WTC11 (cell line): Measurements from ENCODE around the gene XDH. TPM values are rescaled to one million over a fixed set of nuclear protein-coding genes. Genes with fewer than 3 reads are reported as not detected.

Experiments used
- ATAC-seq: fragments of 200-7000 bp; cut with Tn5 transposase; 2 replicates; pipeline ENCODE4 v1.10.0; 2021; ENCODE audit warnings: mild to moderate bottlenecking, moderate library complexity
- CTCF ChIA-PET: fragments of 300-600 bp; sonication (Branson Sonifier 250); formaldehyde crosslinking; loops from one replicate; lab custom pipeline; 2021; ENCODE audit warnings: antibody characterized with exemption; lab: Charles Lee
- POLR2A ChIA-PET: fragments of 350-600 bp; sonication (Branson Sonifier 250); formaldehyde crosslinking; loops from one replicate; lab custom pipeline; 2021; ENCODE audit warnings: antibody characterized with exemption; lab: Charles Lee
- DNase-seq: peaks from one replicate; pipeline ENCODE4 v3.0.0; 2021; ENCODE audit warnings: low spot score
- H3K27ac Mint-ChIP-seq: 2 replicates; pipeline ENCODE4 v1.8.0; 2021; ENCODE audit warnings: mixed read lengths
- H3K27me3 Mint-ChIP-seq: 2 replicates; pipeline ENCODE4 v1.8.0; 2021; ENCODE audit warnings: low read depth, mild to moderate bottlenecking, moderate library complexity, mixed read lengths
- H3K36me3 Mint-ChIP-seq: 2 replicates; pipeline ENCODE4 v1.8.0; 2021; ENCODE audit warnings: mixed read lengths
- H3K4me1 Mint-ChIP-seq: 2 replicates; pipeline ENCODE4 v1.8.0; 2022; ENCODE audit warnings: mixed read lengths
- H3K4me3 Mint-ChIP-seq: 2 replicates; pipeline ENCODE4 v1.8.0; 2021; ENCODE audit warnings: mild to moderate bottlenecking, moderate library complexity, mixed read lengths
- H3K9me3 Mint-ChIP-seq: 2 replicates; pipeline ENCODE4 v1.8.0; 2021; ENCODE audit warnings: mixed read lengths
- ATF6 ChIP-seq: sonication (generic); formaldehyde crosslinking; IDR thresholded peaks from 2 replicates; pipeline ENCODE4 v1.8.1; 2023; ENCODE audit warnings: mild to moderate bottlenecking, missing genetic modification reagents
- CREM ChIP-seq: sonication (generic); formaldehyde crosslinking; IDR thresholded peaks from 2 replicates; pipeline ENCODE4 v1.8.1; 2022; ENCODE audit warnings: mild to moderate bottlenecking, missing genetic modification reagents, moderate library complexity
- CTCF ChIP-seq: fragments of 200-600 bp; IDR thresholded peaks from 2 replicates; pipeline ENCODE4 v1.8.0; 2022; ENCODE audit warnings: antibody characterized with exemption
- FOXP1 ChIP-seq: sonication (generic); formaldehyde crosslinking; IDR thresholded peaks from 2 replicates; pipeline ENCODE4 v1.8.0; 2022; ENCODE audit warnings: missing genetic modification reagents, mild to moderate bottlenecking, moderate library complexity, borderline replicate concordance
- IRF1 ChIP-seq: sonication (generic); formaldehyde crosslinking; IDR thresholded peaks from 2 replicates; pipeline ENCODE4 v1.8.0; 2023; ENCODE audit warnings: missing genetic modification reagents
- MXD4 ChIP-seq: fragments of 250-450 bp; sonication (Bioruptor Pico); IDR thresholded peaks from 2 replicates; pipeline ENCODE4 v1.8.0; 2021; ENCODE audit warnings: mild to moderate bottlenecking, moderate library complexity, borderline replicate concordance
- NFE2L1 ChIP-seq: sonication (generic); formaldehyde crosslinking; IDR thresholded peaks from 2 replicates; pipeline ENCODE4 v1.8.1; 2023; ENCODE audit warnings: missing genetic modification reagents
- NR1H2 ChIP-seq: sonication (generic); formaldehyde crosslinking; IDR thresholded peaks from 2 replicates; pipeline ENCODE4 v1.9.0; 2021; ENCODE audit warnings: mild to moderate bottlenecking, moderate library complexity, missing genetic modification reagents
- NR2C2 ChIP-seq: sonication (generic); formaldehyde crosslinking; IDR thresholded peaks from 2 replicates; pipeline ENCODE4 v1.8.0; 2022; ENCODE audit warnings: mild to moderate bottlenecking, missing genetic modification reagents
- RELA ChIP-seq: sonication (generic); formaldehyde crosslinking; IDR thresholded peaks from 2 replicates; pipeline ENCODE4 v1.8.1; 2022; ENCODE audit warnings: missing genetic modification reagents, mild to moderate bottlenecking, borderline replicate concordance
- RORB ChIP-seq: fragments of 250-450 bp; sonication (Bioruptor Pico); IDR thresholded peaks from 2 replicates; pipeline ENCODE4 v1.9.0; 2021; ENCODE audit warnings: mild to moderate bottlenecking
- SMAD4 ChIP-seq: sonication (generic); formaldehyde crosslinking; IDR thresholded peaks from 2 replicates; pipeline ENCODE4 v1.8.0; 2022; ENCODE audit warnings: mild to moderate bottlenecking, missing genetic modification reagents
- TP53 ChIP-seq: sonication (generic); formaldehyde crosslinking; IDR thresholded peaks from 2 replicates; pipeline ENCODE4 v1.8.1; 2023; ENCODE audit warnings: mild to moderate bottlenecking, missing genetic modification reagents
- USF1 ChIP-seq: sonication (generic); formaldehyde crosslinking; IDR thresholded peaks from 2 replicates; pipeline ENCODE4 v1.8.0; 2022; ENCODE audit warnings: mild to moderate bottlenecking, missing genetic modification reagents
- ZBTB21 ChIP-seq: sonication (generic); formaldehyde crosslinking; IDR thresholded peaks from 2 replicates; pipeline ENCODE4 v1.8.1; 2023; ENCODE audit warnings: mild to moderate bottlenecking, missing genetic modification reagents, borderline replicate concordance
- ZNF416 ChIP-seq: fragments of 250-450 bp; sonication (Bioruptor Pico); IDR thresholded peaks from 2 replicates; pipeline ENCODE4 v1.9.0; 2021; ENCODE audit warnings: mild to moderate bottlenecking, inconsistent platforms
- ZNF425 ChIP-seq: fragments of 250-450 bp; sonication (Bioruptor Pico); conservative IDR thresholded peaks from 2 replicates; pipeline ENCODE4 v1.9.0; 2021; ENCODE audit warnings: mild to moderate bottlenecking
- total RNA-seq: library from RNA; stranded (reverse); gene quantifications from 3 replicates; pipeline ENCODE4 v1.2.3, GENCODE V29; 2021
- TF ChIP-seq, protein P1 (sequence below): sonication (generic); formaldehyde crosslinking; IDR thresholded peaks from 2 replicates; pipeline ENCODE4 v1.8.0; 2023; ENCODE audit warnings: missing genetic modification reagents, mild to moderate bottlenecking, borderline replicate concordance
- TF ChIP-seq, protein P2 (sequence below): sonication (generic); formaldehyde crosslinking; IDR thresholded peaks from 2 replicates; pipeline ENCODE4 v1.8.0; 2023; ENCODE audit warnings: mild to moderate bottlenecking, missing genetic modification reagents
- TF ChIP-seq, protein P3 (sequence below): fragments of 250-450 bp; sonication (Bioruptor Pico); IDR thresholded peaks from 2 replicates; pipeline ENCODE4 v1.9.0; 2021; ENCODE audit warnings: moderate library complexity, mild to moderate bottlenecking, inconsistent platforms, borderline replicate concordance

XDH gene
- total RNA-seq, 1 experiment from 2014 or later = 3.0 TPM

DNA sequence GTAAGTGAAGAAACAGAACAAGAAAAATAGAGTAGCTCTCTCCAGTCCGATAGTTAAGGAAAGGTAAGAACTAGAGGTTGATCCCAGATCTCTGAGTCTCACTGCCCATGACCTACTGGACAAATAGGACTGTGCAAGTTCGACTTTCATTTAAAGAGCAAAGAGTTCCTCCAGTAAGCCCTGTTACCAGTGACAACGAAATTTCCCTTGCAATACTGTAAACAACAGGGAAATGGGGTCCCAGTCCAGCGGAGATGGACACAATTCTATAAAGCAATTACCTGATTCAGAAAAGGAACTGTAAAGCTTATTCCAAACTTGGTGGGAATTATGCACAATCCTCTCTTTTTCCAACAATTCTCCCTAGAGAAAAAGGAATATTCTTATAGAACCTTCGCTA, 65.9 kb downstream of the XDH start (continued):
- TF ChIP-seq, protein P1, sequence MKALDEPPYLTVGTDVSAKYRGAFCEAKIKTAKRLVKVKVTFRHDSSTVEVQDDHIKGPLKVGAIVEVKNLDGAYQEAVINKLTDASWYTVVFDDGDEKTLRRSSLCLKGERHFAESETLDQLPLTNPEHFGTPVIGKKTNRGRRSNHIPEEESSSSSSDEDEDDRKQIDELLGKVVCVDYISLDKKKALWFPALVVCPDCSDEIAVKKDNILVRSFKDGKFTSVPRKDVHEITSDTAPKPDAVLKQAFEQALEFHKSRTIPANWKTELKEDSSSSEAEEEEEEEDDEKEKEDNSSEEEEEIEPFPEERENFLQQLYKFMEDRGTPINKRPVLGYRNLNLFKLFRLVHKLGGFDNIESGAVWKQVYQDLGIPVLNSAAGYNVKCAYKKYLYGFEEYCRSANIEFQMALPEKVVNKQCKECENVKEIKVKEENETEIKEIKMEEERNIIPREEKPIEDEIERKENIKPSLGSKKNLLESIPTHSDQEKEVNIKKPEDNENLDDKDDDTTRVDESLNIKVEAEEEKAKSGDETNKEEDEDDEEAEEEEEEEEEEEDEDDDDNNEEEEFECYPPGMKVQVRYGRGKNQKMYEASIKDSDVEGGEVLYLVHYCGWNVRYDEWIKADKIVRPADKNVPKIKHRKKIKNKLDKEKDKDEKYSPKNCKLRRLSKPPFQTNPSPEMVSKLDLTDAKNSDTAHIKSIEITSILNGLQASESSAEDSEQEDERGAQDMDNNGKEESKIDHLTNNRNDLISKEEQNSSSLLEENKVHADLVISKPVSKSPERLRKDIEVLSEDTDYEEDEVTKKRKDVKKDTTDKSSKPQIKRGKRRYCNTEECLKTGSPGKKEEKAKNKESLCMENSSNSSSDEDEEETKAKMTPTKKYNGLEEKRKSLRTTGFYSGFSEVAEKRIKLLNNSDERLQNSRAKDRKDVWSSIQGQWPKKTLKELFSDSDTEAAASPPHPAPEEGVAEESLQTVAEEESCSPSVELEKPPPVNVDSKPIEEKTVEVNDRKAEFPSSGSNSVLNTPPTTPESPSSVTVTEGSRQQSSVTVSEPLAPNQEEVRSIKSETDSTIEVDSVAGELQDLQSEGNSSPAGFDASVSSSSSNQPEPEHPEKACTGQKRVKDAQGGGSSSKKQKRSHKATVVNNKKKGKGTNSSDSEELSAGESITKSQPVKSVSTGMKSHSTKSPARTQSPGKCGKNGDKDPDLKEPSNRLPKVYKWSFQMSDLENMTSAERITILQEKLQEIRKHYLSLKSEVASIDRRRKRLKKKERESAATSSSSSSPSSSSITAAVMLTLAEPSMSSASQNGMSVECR (CRISPR knock-in tag) = no peak
- TF ChIP-seq NR2C2 (CRISPR knock-in tag) = no peak
- no peak for TF ChIP-seq TP53 (CRISPR knock-in tag)
- no peak for TF ChIP-seq IRF1 (CRISPR knock-in tag)
- no peak for TF ChIP-seq NR1H2 (CRISPR knock-in tag)
- no peak for TF ChIP-seq CREM (CRISPR knock-in tag)
- no peak for TF ChIP-seq ZNF416 (CRISPR knock-in tag)
- TF ChIP-seq ZNF425 (CRISPR knock-in tag) = no peak
- TF ChIP-seq, protein P2, sequence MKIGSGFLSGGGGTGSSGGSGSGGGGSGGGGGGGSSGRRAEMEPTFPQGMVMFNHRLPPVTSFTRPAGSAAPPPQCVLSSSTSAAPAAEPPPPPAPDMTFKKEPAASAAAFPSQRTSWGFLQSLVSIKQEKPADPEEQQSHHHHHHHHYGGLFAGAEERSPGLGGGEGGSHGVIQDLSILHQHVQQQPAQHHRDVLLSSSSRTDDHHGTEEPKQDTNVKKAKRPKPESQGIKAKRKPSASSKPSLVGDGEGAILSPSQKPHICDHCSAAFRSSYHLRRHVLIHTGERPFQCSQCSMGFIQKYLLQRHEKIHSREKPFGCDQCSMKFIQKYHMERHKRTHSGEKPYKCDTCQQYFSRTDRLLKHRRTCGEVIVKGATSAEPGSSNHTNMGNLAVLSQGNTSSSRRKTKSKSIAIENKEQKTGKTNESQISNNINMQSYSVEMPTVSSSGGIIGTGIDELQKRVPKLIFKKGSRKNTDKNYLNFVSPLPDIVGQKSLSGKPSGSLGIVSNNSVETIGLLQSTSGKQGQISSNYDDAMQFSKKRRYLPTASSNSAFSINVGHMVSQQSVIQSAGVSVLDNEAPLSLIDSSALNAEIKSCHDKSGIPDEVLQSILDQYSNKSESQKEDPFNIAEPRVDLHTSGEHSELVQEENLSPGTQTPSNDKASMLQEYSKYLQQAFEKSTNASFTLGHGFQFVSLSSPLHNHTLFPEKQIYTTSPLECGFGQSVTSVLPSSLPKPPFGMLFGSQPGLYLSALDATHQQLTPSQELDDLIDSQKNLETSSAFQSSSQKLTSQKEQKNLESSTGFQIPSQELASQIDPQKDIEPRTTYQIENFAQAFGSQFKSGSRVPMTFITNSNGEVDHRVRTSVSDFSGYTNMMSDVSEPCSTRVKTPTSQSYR (CRISPR knock-in tag) = no peak
- TF ChIP-seq, protein P3, sequence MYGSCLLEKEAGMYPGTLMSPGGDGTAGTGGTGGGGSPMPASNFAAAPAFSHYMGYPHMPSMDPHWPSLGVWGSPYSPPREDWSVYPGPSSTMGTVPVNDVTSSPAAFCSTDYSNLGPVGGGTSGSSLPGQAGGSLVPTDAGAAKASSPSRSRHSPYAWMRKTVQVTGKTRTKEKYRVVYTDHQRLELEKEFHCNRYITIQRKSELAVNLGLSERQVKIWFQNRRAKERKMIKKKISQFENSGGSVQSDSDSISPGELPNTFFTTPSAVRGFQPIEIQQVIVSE (CRISPR knock-in tag) = no peak

DNA sequence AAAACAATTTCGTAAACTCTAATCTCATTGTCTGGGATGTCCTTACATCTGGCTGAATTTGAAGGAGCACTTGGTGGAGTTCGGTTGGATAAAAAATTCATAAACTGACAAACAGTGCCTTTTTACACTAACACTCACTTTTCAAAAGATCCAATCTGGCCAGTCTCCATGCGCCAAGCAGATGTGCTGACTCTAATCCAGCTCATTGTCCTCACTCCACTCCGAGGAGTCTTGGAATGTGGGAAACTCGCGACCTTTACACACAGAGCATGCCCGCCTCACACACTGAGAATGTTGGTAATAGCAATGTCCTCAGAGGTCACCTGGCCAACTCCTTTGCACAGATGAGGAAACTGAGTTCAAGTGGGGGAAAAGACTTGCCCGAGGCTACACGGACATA, 66.8 kb downstream of the XDH start:
- ChIA-PET CTCF (interaction anchor here (1.7 kb wide), 1 partner anchor 14 kb away, joined by 4 read pairs; no protein-coding TSS in a partner anchor), POLR2A (no interaction called here)
- Mint-ChIP-seq H3K36me3 (no peaks in the 10 kb centered on the region), H3K4me1 (no peaks in the 10 kb centered on the region), H3K4me3 (no peak overlapping the region), H3K27ac (no peak overlapping the region), H3K27me3 (no peaks in the 10 kb centered on the region), H3K9me3 (no peaks in the 10 kb centered on the region)
- no peak for DNase-seq
- ATAC-seq = no peak
- TF ChIP-seq USF1 (CRISPR knock-in tag) (no peak), NFE2L1 (CRISPR knock-in tag) (no peak), RELA (no peak), MXD4 (CRISPR knock-in tag) (no peak), ZBTB21 (no peak), ATF6 (no peak), FOXP1 (CRISPR knock-in tag) (no peak), SMAD4 (CRISPR knock-in tag) (no peak), RORB (CRISPR knock-in tag) (no peak), CTCF (no peak)
